CD14-positive monocyte (primary cell): ENCODE data around the gene APCDD1. TPM values are rescaled to one million over a fixed set of nuclear protein-coding genes. Genes with fewer than 3 reads are reported as not detected.
A peak's percentile ranks its signal among the peaks of the same experiment; 100 is the strongest.

ENCODE experiments used
- DNase-seq, 3 donors: peaks; one replicate each; pipeline ENCODE4 v3.0.0-alpha.2; 2011 to 2022
- H2AFZ ChIP-seq: 2 replicates; pipeline ENCODE4 v1.6.0; 2012; ENCODE audit warnings: mild to moderate bottlenecking, low read depth, low read length, inconsistent platforms; ENCODE audit not compliant: insufficient read depth, poor library complexity, severe bottlenecking
- H3K27ac ChIP-seq, 2 donors: 1 replicate in 1 of 2; 2 replicates in 1 of 2; pipeline ENCODE4 v1.5.1; 2012 to 2013; ENCODE audit warnings: low read length in 2 of 2, control low read depth in 1 of 2, inconsistent platforms in 1 of 2, low read depth in 1 of 2, mild to moderate bottlenecking in 1 of 2
- H3K27me3 ChIP-seq, 2 donors: one replicate each; pipeline versions ENCODE4 v1.6.0 to v1.6.1; 2011 to 2013; ENCODE audit warnings: low read length in 2 of 2; ENCODE audit not compliant: control insufficient read depth in 2 of 2, insufficient read depth in 2 of 2
- H3K36me3 ChIP-seq, 2 donors: replicated peaks in 1 of 2; 1 replicate in 1 of 2; 2 replicates in 1 of 2; pipeline versions ENCODE4 v1.5.1 to v1.6.1; 2012 to 2013; ENCODE audit warnings: low read length in 2 of 2, control low read depth in 1 of 2, inconsistent platforms in 1 of 2, mild to moderate bottlenecking in 1 of 2; ENCODE audit not compliant: insufficient read depth in 2 of 2, control insufficient read depth in 1 of 2
- H3K4me1 ChIP-seq, 2 donors: 1 replicate in 1 of 2; 2 replicates in 1 of 2; pipeline versions ENCODE4 v1.5.1 to v1.6.1; 2012 to 2013; ENCODE audit warnings: low read length in 2 of 2, control low read depth in 1 of 2, inconsistent platforms in 1 of 2, mild to moderate bottlenecking in 1 of 2, moderate library complexity in 1 of 2; ENCODE audit not compliant: insufficient read depth in 2 of 2, control insufficient read depth in 1 of 2
- H3K4me2 ChIP-seq: replicated peaks from 2 replicates; pipeline ENCODE3; 2012; ENCODE audit warnings: low read length, moderate library complexity, mild to moderate bottlenecking; ENCODE audit not compliant: poor library complexity, severe bottlenecking; ENCODE audit errors: extremely low read depth
- H3K4me3 ChIP-seq, 3 experiments: fragments of 200-600 bp in 1 of 3; sonication (generic) in 1 of 3; replicated peaks in 1 of 3; 1 replicate in 2 of 3; 2 replicates in 1 of 3; pipeline ENCODE4 v1.5.1; 2011 to 2013; ENCODE audit warnings: low read length in 3 of 3, mild to moderate bottlenecking in 3 of 3, control low read depth in 2 of 3, low read depth in 2 of 3, inconsistent platforms in 1 of 3, moderate library complexity in 1 of 3
- H3K79me2 ChIP-seq: 2 replicates; pipeline ENCODE4 v1.6.0; 2012; ENCODE audit warnings: mild to moderate bottlenecking, control low read depth, inconsistent platforms, low read length, moderate library complexity; ENCODE audit not compliant: insufficient read depth
- H3K9ac ChIP-seq: 2 replicates; pipeline ENCODE4 v1.6.0; 2017; ENCODE audit warnings: low read length, mild to moderate bottlenecking; ENCODE audit not compliant: insufficient read depth, poor library complexity, severe bottlenecking
- H3K9me3 ChIP-seq, 2 donors: replicated peaks in 1 of 2; 1 replicate in 1 of 2; 2 replicates in 1 of 2; pipeline versions ENCODE4 v1.5.1 to v1.6.1; 2012 to 2013; ENCODE audit warnings: low read length in 2 of 2, control low read depth in 1 of 2; ENCODE audit not compliant: control insufficient read depth in 1 of 2, insufficient read depth in 1 of 2
- H4K20me1 ChIP-seq: 2 replicates; pipeline ENCODE4 v1.6.0; 2012; ENCODE audit warnings: mild to moderate bottlenecking, low read length, control low read depth, moderate library complexity; ENCODE audit not compliant: insufficient read depth
- H3K27ac Mint-ChIP-seq, 7 donors: one replicate each; pipeline ENCODE4 v1.8.0; 2020; ENCODE audit warnings: mild to moderate bottlenecking in 7 of 7, mixed read lengths in 7 of 7, moderate library complexity in 6 of 7, inconsistent platforms in 2 of 7
- H3K27me3 Mint-ChIP-seq, 3 donors: one replicate each; pipeline ENCODE4 v1.8.0; 2021 to 2022; ENCODE audit warnings: low read depth in 3 of 3, mild to moderate bottlenecking in 3 of 3, mixed read lengths in 3 of 3, moderate library complexity in 3 of 3, inconsistent platforms in 1 of 3
- H3K36me3 Mint-ChIP-seq, 2 donors: one replicate each; pipeline ENCODE4 v1.8.0; 2020; ENCODE audit warnings: mixed read lengths in 2 of 2, inconsistent platforms in 1 of 2, mild to moderate bottlenecking in 1 of 2
- H3K4me1 Mint-ChIP-seq: one replicate; pipeline ENCODE4 v1.8.0; 2020; ENCODE audit warnings: mild to moderate bottlenecking, mixed read lengths
- H3K4me3 Mint-ChIP-seq, 2 donors: one replicate each; pipeline ENCODE4 v1.8.0; 2020; ENCODE audit warnings: mild to moderate bottlenecking in 2 of 2, mixed read lengths in 2 of 2, moderate library complexity in 1 of 2
- H3K9me3 Mint-ChIP-seq, 7 donors: one replicate each; pipeline ENCODE4 v1.8.0; 2020 to 2022; ENCODE audit warnings: mixed read lengths in 7 of 7, mild to moderate bottlenecking in 6 of 7, moderate library complexity in 6 of 7, inconsistent platforms in 2 of 7
- WGBS: methylation state at CpG from one replicate; pipeline ENCODE4 v1.1.5; 2013; ENCODE audit warnings: missing lambda C conversion rate; ENCODE audit not compliant: insufficient coverage; 5-methylcytosine and 5-hydroxymethylcytosine counted together
- intact Hi-C, 2 donors: fragments of 100-400 bp; cut with micrococcal nuclease; formaldehyde crosslinking; loops; one replicate each; pipeline versions ENCODE4 v1.15.0 to v1.15.1; 2023
- polyA plus RNA-seq, 3 donors: library from polyadenylated mRNA; depleted of rRNA in 1 of 3; unstranded in 2 of 3; stranded (reverse) in 1 of 3; fragments of 300-500 nt in 2 of 3; fragments of >200 nt in 1 of 3; fragmentation: Illumina TruSeq in 2 of 3; gene quantifications; 1 replicate in 2 of 3; 2 replicates in 1 of 3; pipeline ENCODE4 v1.2.3, GENCODE V29; 2012 to 2021
- TF ChIP-seq, protein P1 (sequence below): fragments of 200-600 bp; IDR thresholded peaks from one replicate; pipeline ENCODE4 v1.8.0; 2022; ENCODE audit warnings: antibody characterized with exemption, mild to moderate bottlenecking

APCDD1 gene
- polyA plus RNA-seq, 3 donors = 1.2 to 4.8 (median 1.6) TPM

DNA sequence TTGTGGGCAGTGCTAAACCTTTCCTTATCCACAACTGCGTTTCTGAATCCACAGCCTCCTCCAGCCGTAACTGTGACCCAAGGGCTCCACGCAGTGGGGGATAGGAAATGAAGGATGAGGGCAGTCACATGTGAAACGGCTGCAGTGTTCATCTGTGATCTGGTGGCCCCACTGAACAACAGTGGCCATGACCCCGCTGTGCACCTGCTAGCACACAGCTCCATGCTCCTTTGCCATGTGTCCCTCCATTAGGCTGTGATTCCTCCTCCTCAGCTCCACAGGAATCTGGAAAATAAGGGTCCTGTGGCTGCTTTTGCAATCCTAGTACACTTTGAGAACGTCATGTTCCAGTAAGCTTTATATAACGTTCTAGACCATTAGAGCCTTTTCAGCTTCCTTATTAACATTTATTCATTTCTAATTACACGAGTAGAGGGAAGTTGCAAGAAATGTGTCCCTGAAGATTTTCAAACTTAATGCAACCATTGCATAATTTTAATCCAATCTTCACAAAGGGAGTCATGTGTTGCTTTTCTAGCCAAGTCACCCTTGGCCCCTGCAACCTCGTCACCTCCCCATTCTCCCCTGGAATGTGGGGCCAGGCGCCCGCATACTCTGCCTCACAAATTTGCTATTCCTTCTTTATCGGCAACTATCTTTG, 64.3 kb downstream of the APCDD1 start:
- peaks cover 3 to 4% of the 10 kb centered on the region in 2 donors for H3K36me3 Mint-ChIP-seq
- Histone ChIP-seq H3K9ac (no peak overlapping the region), H3K79me2 (no peaks in the 10 kb centered on the region), H3K27me3 (no peaks in the 10 kb centered on the region), H2AFZ (peak overlapping the region; percentile 41), H3K4me3 (peak overlapping the region in 1 of 3 experiments; percentile 30), H3K4me2 (peak overlapping the region; percentile 54), H3K4me1 (peaks cover 43 to 47% of the 10 kb centered on the region in 2 donors), H3K27ac (peak overlapping the region; percentile 67 to 72), H3K36me3 (no peaks in the 10 kb centered on the region), H3K9me3 (peaks cover 5 to 7% of the 10 kb centered on the region in 2 donors), H4K20me1 (no peaks in the 10 kb centered on the region)
- peak overlapping the region in 1 of 2 donors; percentile 28 for H3K4me3 Mint-ChIP-seq
- peaks cover 4 to 9% (median 6%) of the 10 kb centered on the region in 7 donors for H3K9me3 Mint-ChIP-seq
- peak; percentile 43 to 63 (median 55) for DNase-seq
- intact Hi-C loops = loop anchor here (5.0 to 10.0 kb wide), 2 partner anchors 114 to 546 kb away; no protein-coding TSS in a partner anchor
- peaks cover 47% of the 10 kb centered on the region for H3K4me1 Mint-ChIP-seq
- peak overlapping the region; percentile 82 to 92 (median 90) for H3K27ac Mint-ChIP-seq
- 24% methylated on average over 5 of the region's 12 CpGs for WGBS
- H3K27me3 Mint-ChIP-seq = peaks cover 0 to 3% (median 0%) of the 10 kb centered on the region in 3 donors
- TF ChIP-seq, protein P1, sequence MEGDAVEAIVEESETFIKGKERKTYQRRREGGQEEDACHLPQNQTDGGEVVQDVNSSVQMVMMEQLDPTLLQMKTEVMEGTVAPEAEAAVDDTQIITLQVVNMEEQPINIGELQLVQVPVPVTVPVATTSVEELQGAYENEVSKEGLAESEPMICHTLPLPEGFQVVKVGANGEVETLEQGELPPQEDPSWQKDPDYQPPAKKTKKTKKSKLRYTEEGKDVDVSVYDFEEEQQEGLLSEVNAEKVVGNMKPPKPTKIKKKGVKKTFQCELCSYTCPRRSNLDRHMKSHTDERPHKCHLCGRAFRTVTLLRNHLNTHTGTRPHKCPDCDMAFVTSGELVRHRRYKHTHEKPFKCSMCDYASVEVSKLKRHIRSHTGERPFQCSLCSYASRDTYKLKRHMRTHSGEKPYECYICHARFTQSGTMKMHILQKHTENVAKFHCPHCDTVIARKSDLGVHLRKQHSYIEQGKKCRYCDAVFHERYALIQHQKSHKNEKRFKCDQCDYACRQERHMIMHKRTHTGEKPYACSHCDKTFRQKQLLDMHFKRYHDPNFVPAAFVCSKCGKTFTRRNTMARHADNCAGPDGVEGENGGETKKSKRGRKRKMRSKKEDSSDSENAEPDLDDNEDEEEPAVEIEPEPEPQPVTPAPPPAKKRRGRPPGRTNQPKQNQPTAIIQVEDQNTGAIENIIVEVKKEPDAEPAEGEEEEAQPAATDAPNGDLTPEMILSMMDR = no peak

DNA sequence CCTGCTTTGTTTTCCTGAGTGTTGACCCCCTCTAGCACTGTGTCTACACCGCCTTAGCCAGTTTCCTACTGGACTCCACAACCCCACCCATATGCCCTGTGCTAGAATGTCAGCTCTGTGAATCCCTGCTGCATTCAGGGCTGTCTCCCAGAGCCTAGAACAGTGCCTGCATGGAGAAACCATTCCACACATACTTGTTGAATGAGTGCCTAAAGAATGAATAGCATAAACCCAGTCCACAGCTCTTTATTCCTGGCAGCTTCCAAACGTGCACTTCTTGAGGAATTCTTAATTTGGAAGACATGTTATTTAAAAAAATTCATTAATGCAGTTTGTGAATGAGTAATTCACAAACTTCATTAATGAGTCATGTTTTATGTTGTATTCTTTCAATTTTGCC, 64.9 kb downstream of the APCDD1 start:
- Histone ChIP-seq H3K4me2 (peak overlapping the region; percentile 54), H3K79me2 (no peaks in the 10 kb centered on the region), H2AFZ (no peak overlapping the region), H3K4me3 (peak overlapping the region in 1 of 3 experiments; percentile 30), H3K36me3 (no peaks in the 10 kb centered on the region), H3K9me3 (peaks cover 5 to 7% of the 10 kb centered on the region in 2 donors), H3K4me1 (peaks cover 36 to 41% of the 10 kb centered on the region in 2 donors), H4K20me1 (no peaks in the 10 kb centered on the region), H3K27ac (peak overlapping the region; percentile 67 to 72), H3K27me3 (no peaks in the 10 kb centered on the region), H3K9ac (no peak overlapping the region)
- Mint-ChIP-seq H3K27me3 (peaks cover 0 to 2% (median 0%) of the 10 kb centered on the region in 3 donors), H3K9me3 (peaks cover 4 to 9% (median 6%) of the 10 kb centered on the region in 7 donors), H3K4me1 (peaks cover 41% of the 10 kb centered on the region), H3K36me3 (peaks cover 3 to 4% of the 10 kb centered on the region in 2 donors), H3K27ac (peak overlapping the region; percentile 82 to 92 (median 90)), H3K4me3 (peak overlapping the region; percentile 10 to 20)
- TF ChIP-seq, protein P1 = no peak
- WGBS = no CpG with 5 or more reads among the region's 2 CpGs
- DNase-seq = no peak
- intact Hi-C loops = loop anchor here (5.0 to 10.0 kb wide), 2 partner anchors 115 to 547 kb away; no protein-coding TSS in a partner anchor
